ENCODE results near the gene CD79B.

GRCh38 chr17:63911041-63911635, 21.0 kb downstream of the CD79B start, which contains the start of gene CSHL1:
- no peak for TF ChIP-seq GATA3 (IDR thresholded peaks at IDR 0.05; ENCODE audit: low read depth, low read length)
- no peak for TF ChIP-seq GATA2 (IDR thresholded peaks at IDR 0.05; ENCODE audit: low read depth, low read length)

Data from SH-SY5Y (cell line).